Parathyroid adenoma (tissue), 2 donors: ENCODE measurements around the gene KDM1B.
"Not testable (repeated sequence)": the region's sequence is repeated elsewhere in the genome, so short reads cannot be mapped to it uniquely, and the experiment has no call there.

Experiments
- H2AFZ ChIP-seq: fragments of 300-600 bp; sonication (generic); one replicate; pipeline ENCODE4 v1.7.0; 2017; ENCODE audit warnings: antibody characterized with exemption, mild to moderate bottlenecking
- H3K27ac ChIP-seq: fragments of 300-600 bp; sonication (generic); one replicate; pipeline ENCODE4 v1.7.0; 2017
- H3K27me3 ChIP-seq: fragments of 300-600 bp; sonication (generic); one replicate; pipeline ENCODE4 v1.7.0; 2017; ENCODE audit warnings: low read length; ENCODE audit not compliant: control insufficient read depth, insufficient read depth
- H3K36me3 ChIP-seq: fragments of 300-600 bp; sonication (generic); one replicate; pipeline ENCODE4 v1.7.0; 2017; ENCODE audit warnings: low read length; ENCODE audit not compliant: control insufficient read depth, insufficient read depth
- H3K4me1 ChIP-seq: fragments of 300-600 bp; sonication (generic); one replicate; pipeline ENCODE4 v1.7.0; 2017; ENCODE audit warnings: control low read depth
- H3K4me2 ChIP-seq: fragments of 300-600 bp; sonication (generic); one replicate; pipeline ENCODE4 v1.7.0; 2017; ENCODE audit warnings: low read length
- H3K4me3 ChIP-seq: fragments of 300-600 bp; sonication (generic); one replicate; pipeline ENCODE4 v1.7.0; 2017; ENCODE audit warnings: low read depth, low read length
- H3K79me2 ChIP-seq: fragments of 300-600 bp; sonication (generic); one replicate; pipeline ENCODE4 v1.7.0; 2017; ENCODE audit warnings: control low read depth
- H3K9ac ChIP-seq: fragments of 300-600 bp; sonication (generic); one replicate; pipeline ENCODE4 v1.7.0; 2017; ENCODE audit warnings: mild to moderate bottlenecking
- H3K9me3 ChIP-seq: fragments of 300-600 bp; sonication (generic); one replicate; pipeline ENCODE4 v1.7.0; 2017; ENCODE audit warnings: low read length; ENCODE audit not compliant: control insufficient read depth
- CTCF ChIP-seq: fragments of 300-600 bp; sonication (generic); IDR thresholded peaks from one replicate; pipeline ENCODE4 v1.7.0; 2017; ENCODE audit warnings: antibody characterized with exemption, mild to moderate bottlenecking
- donor health status: primary hyperparathyroidism.

KDM1B gene

GRCh38 chr6:18216411-18216810, 61.2 kb downstream of the KDM1B start:
- no peak overlapping the region for H3K27ac ChIP-seq
- no peak overlapping the region for H3K4me3 ChIP-seq
- no peak overlapping the region for H3K9ac ChIP-seq
- H3K4me2 ChIP-seq = no peak overlapping the region
- no peak for TF ChIP-seq CTCF
- no peaks in the 10 kb centered on the region for H3K79me2 ChIP-seq
- H3K36me3 ChIP-seq = no peaks in the 10 kb centered on the region
- H3K4me1 ChIP-seq = no peaks in the 10 kb centered on the region
- H3K9me3 ChIP-seq = no peaks in the 10 kb centered on the region
- no peaks in the 10 kb centered on the region for H3K27me3 ChIP-seq
- no peak overlapping the region for H2AFZ ChIP-seq

- Histone ChIP-seq H3K4me3 (no peak overlapping the region), H2AFZ (no peak overlapping the region), H3K4me2 (no peak overlapping the region), H3K79me2 (no peaks in the 10 kb centered on the region), H3K27me3 (no peaks in the 10 kb centered on the region), H3K9ac (no peak overlapping the region), H3K27ac (no peak overlapping the region), H3K4me1 (no peaks in the 10 kb centered on the region), H3K36me3 (no peaks in the 10 kb centered on the region), H3K9me3 (no peaks in the 10 kb centered on the region)
- no peak for TF ChIP-seq CTCF
These were observed 63.0 kb downstream of the KDM1B start for GRCh38 chr6:18218233-18218632.

DNA sequence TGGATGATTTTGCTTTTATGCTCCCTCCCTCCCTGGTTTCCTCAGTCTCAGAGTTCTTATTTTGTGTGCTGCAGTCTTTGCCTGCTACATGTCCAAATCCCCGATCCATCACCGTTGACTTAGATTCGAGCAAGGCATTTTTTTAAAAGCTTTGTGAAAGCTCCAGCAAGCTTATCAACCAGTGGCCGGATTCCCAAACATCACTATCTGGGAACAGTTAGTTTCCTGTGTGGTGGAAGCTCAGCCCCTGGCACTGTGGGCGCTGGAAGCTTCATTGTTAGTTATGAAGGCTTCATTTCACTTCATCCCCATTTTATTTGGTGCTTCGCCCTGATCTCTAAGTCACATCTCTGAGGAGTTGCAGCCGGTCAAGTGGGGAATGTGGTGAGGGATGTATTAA, 64.4 kb downstream of the KDM1B start:
- Histone ChIP-seq H3K27ac (no peak overlapping the region), H3K4me1 (no peaks in the 10 kb centered on the region), H3K4me3 (no peak overlapping the region), H3K4me2 (no peak overlapping the region), H3K36me3 (no peaks in the 10 kb centered on the region), H2AFZ (no peak overlapping the region), H3K9ac (no peak overlapping the region), H3K9me3 (no peaks in the 10 kb centered on the region), H3K79me2 (no peaks in the 10 kb centered on the region), H3K27me3 (no peaks in the 10 kb centered on the region)
- TF ChIP-seq CTCF = no peak

DNA sequence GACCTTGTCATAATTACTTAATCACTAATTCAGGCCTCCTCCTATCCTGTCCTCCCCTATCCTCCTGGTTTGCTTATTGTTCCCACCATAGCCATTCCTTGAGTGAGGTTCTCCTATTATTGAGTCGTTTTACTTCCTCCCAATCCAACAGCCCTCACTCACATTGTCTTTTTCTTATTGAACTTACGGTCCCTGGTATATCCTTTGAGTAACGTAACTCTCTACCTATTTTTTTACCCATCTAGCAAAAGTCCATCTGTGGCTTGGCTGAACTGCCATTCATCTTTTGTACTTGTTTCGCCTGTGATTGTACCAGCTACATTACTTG, 66.0 kb downstream of the KDM1B start:
- H3K9ac ChIP-seq = no peak overlapping the region
- H3K79me2 ChIP-seq = no peaks in the 10 kb centered on the region
- H3K27me3 ChIP-seq = no peaks in the 10 kb centered on the region
- TF ChIP-seq CTCF = no peak
- no peaks in the 10 kb centered on the region for H3K36me3 ChIP-seq
- no peaks in the 10 kb centered on the region for H3K4me1 ChIP-seq
- H3K27ac ChIP-seq = no peak overlapping the region
- no peak overlapping the region for H3K4me3 ChIP-seq
- H3K9me3 ChIP-seq = no peaks in the 10 kb centered on the region
- H2AFZ ChIP-seq = no peak overlapping the region
- H3K4me2 ChIP-seq = no peak overlapping the region

GRCh38 chr6:18226451-18227105, 71.4 kb downstream of the KDM1B start:
- not testable (repeated sequence) for H3K9me3 ChIP-seq, H3K27me3 ChIP-seq, H3K4me1 ChIP-seq, H3K4me2 ChIP-seq, H3K9ac ChIP-seq, H2AFZ ChIP-seq, H3K79me2 ChIP-seq, H3K36me3 ChIP-seq, H3K27ac ChIP-seq, H3K4me3 ChIP-seq

- H3K4me3 ChIP-seq, H3K4me2 ChIP-seq, H3K27ac ChIP-seq, H3K4me1 ChIP-seq, H3K36me3 ChIP-seq, H3K9ac ChIP-seq, H3K79me2 ChIP-seq, H2AFZ ChIP-seq, H3K27me3 ChIP-seq, H3K9me3 ChIP-seq: not testable (repeated sequence)
These were observed 71.9 kb downstream of the KDM1B start for GRCh38 chr6:18227166-18227565.

DNA sequence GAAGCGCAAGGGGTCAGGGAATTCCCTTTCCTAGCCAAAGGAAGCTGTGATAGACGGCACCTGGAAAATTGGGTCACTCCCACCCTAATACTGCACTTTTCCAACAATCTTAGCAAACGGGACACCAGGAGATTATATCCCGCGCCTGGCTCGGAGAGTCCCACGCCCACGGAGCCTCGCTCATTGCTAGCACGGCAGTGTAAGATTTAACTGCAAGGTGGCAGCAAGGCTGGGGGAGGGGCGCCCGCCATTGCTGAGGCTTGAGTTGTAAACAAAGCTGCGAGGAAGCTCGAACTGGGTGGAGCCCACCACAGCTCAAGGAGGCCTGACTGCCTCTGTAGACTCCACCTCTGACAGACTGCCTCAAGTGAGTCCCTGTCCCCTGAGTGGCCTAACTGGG, 73.4 kb downstream of the KDM1B start:
- not testable (repeated sequence) for H3K4me3 ChIP-seq, H3K27ac ChIP-seq, H3K9ac ChIP-seq, H3K4me1 ChIP-seq, H2AFZ ChIP-seq, H3K36me3 ChIP-seq, H3K9me3 ChIP-seq, H3K27me3 ChIP-seq, H3K4me2 ChIP-seq, H3K79me2 ChIP-seq

DNA sequence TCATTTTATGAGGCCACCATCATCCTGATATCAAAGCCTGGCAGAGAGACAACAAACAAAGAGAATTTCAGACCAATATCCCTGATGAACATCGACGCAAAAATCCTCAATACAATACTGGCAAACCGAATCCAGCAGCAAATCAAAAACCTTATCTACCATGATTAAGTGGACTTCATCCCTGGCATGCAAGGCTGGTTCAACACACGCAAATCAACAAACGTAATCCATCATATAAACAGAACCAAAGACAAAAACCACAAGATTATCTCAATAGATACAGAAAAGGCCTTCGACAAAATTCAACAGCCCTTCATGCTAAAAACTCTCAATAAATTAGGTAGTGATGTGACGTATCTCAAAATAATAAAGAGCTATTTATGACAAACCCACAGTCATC, 76.6 kb downstream of the KDM1B start:
- not testable (repeated sequence) for H3K9me3 ChIP-seq, H3K4me1 ChIP-seq, H3K4me2 ChIP-seq, H3K9ac ChIP-seq, H3K4me3 ChIP-seq, H3K36me3 ChIP-seq, H3K27me3 ChIP-seq, H2AFZ ChIP-seq, H3K27ac ChIP-seq
- peaks cover 13% of the 10 kb centered on the region for H3K79me2 ChIP-seq
